Kidney (tissue), 14 donors: ENCODE data around the gene UST. TPM values are rescaled to one million over a fixed set of nuclear protein-coding genes. Genes with fewer than 3 reads are reported as not detected.

Source experiments
- DNase-seq, 5 donors: peaks; one replicate each; pipeline ENCODE4 v3.0.0-alpha.2; 2013 to 2020
- FAIRE-seq: peaks from 2 replicates; lab custom pipeline; 2012; peaks lifted over from hg19 to GRCh38; lab: Jason Lieb, UNC
- H3K27ac ChIP-seq, 2 donors: one replicate each; pipeline ENCODE4 v1.7.0; 2013; ENCODE audit warnings: low read depth in 2 of 2, low read length in 2 of 2, inconsistent platforms in 1 of 2
- H3K27me3 ChIP-seq: one replicate; pipeline ENCODE4 v1.7.1; 2013; ENCODE audit warnings: low read length, inconsistent platforms; ENCODE audit not compliant: control insufficient read depth, insufficient read depth
- H3K36me3 ChIP-seq, 3 donors: one replicate each; pipeline versions ENCODE4 v1.7.0 to v1.7.1; 2013; ENCODE audit warnings: low read length in 3 of 3, control low read depth in 1 of 3, inconsistent platforms in 1 of 3; ENCODE audit not compliant: insufficient read depth in 3 of 3, control insufficient read depth in 2 of 3
- H3K4me1 ChIP-seq, 3 donors: one replicate each; pipeline versions ENCODE4 v1.7.0 to v1.7.1; 2013; ENCODE audit warnings: low read length in 3 of 3, inconsistent platforms in 1 of 3, low read depth in 1 of 3; ENCODE audit not compliant: control insufficient read depth in 2 of 3, insufficient read depth in 2 of 3
- H3K4me3 ChIP-seq, 3 donors: one replicate each; pipeline versions ENCODE4 v1.7.0 to v1.8.1; 2013; ENCODE audit warnings: low read length in 3 of 3, control low read depth in 1 of 3, inconsistent platforms in 1 of 3
- H3K9ac ChIP-seq, 3 donors: one replicate each; pipeline versions ENCODE4 v1.7.0 to v1.7.1; 2013; ENCODE audit warnings: low read length in 3 of 3, control low read depth in 1 of 3, inconsistent platforms in 1 of 3
- H3K9me3 ChIP-seq, 3 donors: one replicate each; pipeline versions ENCODE4 v1.7.0 to v1.7.1; 2013; ENCODE audit warnings: low read length in 3 of 3, control low read depth in 1 of 3, inconsistent platforms in 1 of 3; ENCODE audit not compliant: control insufficient read depth in 2 of 3, insufficient read depth in 1 of 3
- CTCF ChIP-seq: IDR thresholded peaks from 3 replicates; pipeline ENCODE4 v1.5.1; 2012; ENCODE audit warnings: mild to moderate bottlenecking, moderate library complexity, borderline replicate concordance; ENCODE audit not compliant: insufficient read depth; ENCODE audit errors: extremely low read depth
- intact Hi-C: fragments of 100-400 bp; cut with DNase I; formaldehyde crosslinking; loops from one replicate; pipeline ENCODE4 v1.11.1; 2022
- polyA plus RNA-seq: library from polyadenylated mRNA; stranded (reverse); fragments of 350-450 nt; fragmentation: Illumina TruSeq; extraction: RNeasy Lipid Tissue Mini Kit (QIAGEN cat#74804); gene quantifications from one replicate; pipeline ENCODE4 v1.2.3, GENCODE V29; 2014; ENCODE audit warnings: low read depth, low replicate concordance; ENCODE audit not compliant: insufficient read depth
- total RNA-seq: library from RNA; stranded (reverse); fragmentation: NEBNext Ultra II Directional; extraction: Animal tissue kit (Norgen Biotek cat#: 25700); gene quantifications from one replicate; pipeline ENCODE4 v1.2.1, GENCODE V29; 2021
- donor health status: control.
- donor health status: control.
- donor health status: control.
- donor health status: control.
- donor health status: control.
- donor health status: DM: yes; HTN: yes; CAD: no.
- donor health status: Normal renal cell carcinoma (clear cell type).

Gene UST
- total and polyA plus RNA-seq, 2 donors from 2014 or later, result 3.2 to 4.2 TPM

GRCh38 chr6:149055195-149055899, 308.5 kb downstream of the UST start:
- no peak for FAIRE-seq
- intact Hi-C loops, result no loop called here
- peaks cover 0 to 3% (median 0%) of the 10 kb centered on the region in 3 donors for H3K4me1 ChIP-seq
- H3K9ac ChIP-seq, result no peak overlapping the region
- H3K27ac ChIP-seq, result no peak overlapping the region
- no peaks in the 10 kb centered on the region for H3K9me3 ChIP-seq
- H3K4me3 ChIP-seq, result no peak overlapping the region
- peak in 2 of 5 donors; percentile 51 to 60 for DNase-seq
- no peaks in the 10 kb centered on the region for H3K36me3 ChIP-seq
- TF ChIP-seq CTCF, result no peak
- H3K27me3 ChIP-seq, result no peaks in the 10 kb centered on the region

- TF ChIP-seq CTCF, result no peak
- H3K9ac ChIP-seq, result no peak overlapping the region
- H3K27ac ChIP-seq, result no peak overlapping the region
- H3K9me3 ChIP-seq, result no peaks in the 10 kb centered on the region
- DNase-seq (no peak), FAIRE-seq (no peak)
- intact Hi-C loops, result no loop called here
- H3K27me3 ChIP-seq, result no peaks in the 10 kb centered on the region
- H3K36me3 ChIP-seq, result no peaks in the 10 kb centered on the region
- H3K4me1 ChIP-seq, result peaks cover 6 to 13% (median 6%) of the 10 kb centered on the region in 3 donors
- H3K4me3 ChIP-seq, result no peak overlapping the region
Measured at GRCh38 chr6:149056777-149057463, 310.1 kb downstream of the UST start.

- Histone ChIP-seq H3K27me3 (no peaks in the 10 kb centered on the region), H3K4me3 (no peak overlapping the region), H3K36me3 (no peaks in the 10 kb centered on the region), H3K4me1 (peaks cover 6 to 13% (median 6%) of the 10 kb centered on the region in 3 donors), H3K9me3 (no peaks in the 10 kb centered on the region), H3K27ac (no peak overlapping the region), H3K9ac (no peak overlapping the region)
- TF ChIP-seq CTCF, result no peak
- FAIRE-seq (no peak), DNase-seq (no peak)
- intact Hi-C loops, result no loop called here
Measured at GRCh38 chr6:149057464-149057840, 310.6 kb downstream of the UST start.
